Hematopoietic multipotent progenitor cell treated with erythropoietin and hydrocortisone succinate and interleukin-3 and kit ligand, for 17 days (in vitro differentiated cells): ENCODE measurements around the gene MRPL55.

Experiments used
- DNase-seq: peaks from one replicate; pipeline ENCODE4 v3.0.0-alpha.2; 2015; ENCODE audit warnings: low spot score

MRPL55 gene

DNA sequence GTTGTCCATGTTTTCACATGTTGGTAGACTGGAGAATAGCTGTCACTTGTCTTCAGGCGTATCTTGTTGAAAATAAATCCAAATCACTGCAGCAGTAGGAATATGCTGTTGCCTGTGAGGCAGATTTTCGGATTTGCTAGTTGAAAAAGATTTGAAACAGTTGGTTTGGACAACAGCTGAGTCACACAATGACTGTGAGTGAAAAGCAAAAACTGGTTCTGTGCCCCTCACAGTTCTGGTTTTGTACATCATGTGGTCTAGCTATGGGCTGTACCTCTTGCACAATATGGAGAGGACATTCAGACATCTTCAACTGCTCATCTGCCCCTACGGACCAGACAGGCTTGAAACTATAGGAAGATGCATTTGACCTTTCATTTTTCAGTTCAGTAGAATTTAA is 24.8 kb downstream of the MRPL55 start:
- peak; percentile 48 for DNase-seq

DNA sequence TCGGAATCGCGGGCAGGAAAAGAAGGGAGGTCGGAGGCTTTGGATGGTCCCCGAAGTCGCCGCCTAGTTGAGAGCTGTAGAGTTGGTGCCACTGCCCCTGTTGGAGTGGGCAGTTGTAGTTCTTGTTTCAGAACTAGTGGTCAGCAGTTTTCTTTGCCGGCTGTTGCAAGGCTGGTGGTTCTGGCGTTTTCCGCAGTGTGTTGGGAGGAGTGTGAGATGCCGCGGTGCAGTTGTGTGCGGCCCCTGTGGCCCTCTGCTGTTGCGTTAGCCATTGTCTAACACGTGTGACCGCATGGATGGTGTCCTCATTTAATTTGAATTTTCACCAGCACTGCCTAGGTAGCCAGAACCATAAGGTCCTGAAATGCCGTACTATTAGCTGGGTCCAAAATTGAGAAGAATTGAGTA is 25.2 kb downstream of the MRPL55 start:
- peak; percentile 31 for DNase-seq

DNA sequence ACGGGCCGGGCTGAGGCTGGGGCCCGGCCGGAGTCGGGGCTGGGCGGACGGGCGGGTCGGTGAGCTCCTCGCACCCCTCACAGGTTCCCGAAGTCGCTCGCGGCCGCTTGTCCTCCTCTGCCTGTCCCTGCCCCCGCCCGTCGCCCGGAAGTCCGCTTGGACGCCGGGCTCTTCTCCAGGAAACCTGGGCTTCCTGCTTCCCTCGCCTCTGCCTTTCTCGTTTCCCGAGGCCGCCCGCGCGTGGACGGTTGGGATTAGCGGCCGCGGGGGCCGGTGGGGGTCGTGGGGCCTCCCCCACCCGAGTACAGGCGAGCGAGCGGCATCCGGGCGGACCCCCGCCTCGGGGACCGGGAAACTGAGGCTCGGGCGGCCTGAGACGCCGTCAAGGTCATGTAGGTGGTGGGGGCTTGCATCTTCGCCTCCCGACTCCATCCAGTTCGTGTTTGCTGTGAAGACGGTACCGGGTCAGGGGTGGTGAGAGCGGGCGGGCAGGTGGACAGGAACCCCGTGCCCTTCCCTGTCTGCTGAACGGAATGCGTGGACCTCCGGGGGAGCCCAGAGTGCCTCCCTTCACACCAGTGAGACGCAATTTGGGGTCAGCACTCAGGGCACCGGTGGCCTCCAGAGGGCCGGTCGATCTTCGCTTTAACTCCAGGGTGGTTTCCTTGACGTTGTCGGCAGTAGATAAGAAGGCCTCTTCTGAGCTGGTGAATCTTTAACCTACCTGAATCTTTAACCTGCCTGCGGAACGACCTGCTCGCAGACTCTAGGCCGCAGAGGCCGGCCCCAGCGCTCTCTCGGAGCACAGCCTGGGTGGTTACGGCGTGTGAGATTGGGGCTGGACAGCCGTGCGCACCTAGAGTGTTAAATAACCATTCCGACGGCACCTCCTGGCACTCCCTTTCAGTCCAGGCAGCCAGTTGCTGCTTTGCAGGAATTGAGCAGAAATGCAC is 25.9 kb downstream of the MRPL55 start:
- peak; percentile 74 for DNase-seq

DNA sequence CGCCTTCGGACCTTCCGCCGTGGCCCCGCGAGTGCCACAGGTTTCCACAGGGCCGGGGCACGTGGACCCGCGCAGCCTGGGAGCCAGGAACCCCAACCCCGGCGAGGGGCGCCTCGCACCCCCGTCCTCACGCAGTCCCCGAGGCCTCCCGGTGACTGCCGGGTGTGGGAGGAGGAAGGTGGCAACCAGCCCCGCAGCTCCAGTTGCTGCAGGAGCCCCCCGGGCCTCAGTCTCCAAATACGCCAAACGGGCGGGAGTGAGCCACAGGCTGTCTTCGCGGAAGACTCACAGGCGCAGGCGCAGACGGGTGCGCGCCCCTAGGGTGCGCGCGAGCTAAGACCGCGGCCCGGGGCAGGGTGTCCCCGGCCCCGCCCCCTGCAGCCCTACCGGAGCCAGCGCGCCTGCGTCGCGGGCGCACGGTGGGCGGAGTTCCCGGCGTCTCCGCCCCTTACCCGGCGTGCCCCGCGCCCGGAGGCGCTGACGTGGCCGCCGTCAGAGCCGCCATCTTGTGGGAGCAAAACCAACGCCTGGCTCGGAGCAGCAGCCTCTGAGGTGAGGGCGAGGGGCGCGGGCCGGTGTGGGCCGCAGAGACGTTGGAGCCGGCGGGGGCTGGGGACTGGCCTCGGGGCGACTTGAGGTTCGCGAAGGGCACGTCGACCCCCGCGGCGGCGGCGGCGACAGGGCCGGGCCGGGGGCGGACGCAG is 26.7 kb downstream of the MRPL55 start, which contains the start of gene ARF1:
Gene ARF1 (plus strand): TSS at position 495 of the 704 bp plus-strand sequence. CDS start 14,407 bp downstream, outside the sequence.
- DNase-seq, result peak; percentile 97

DNA sequence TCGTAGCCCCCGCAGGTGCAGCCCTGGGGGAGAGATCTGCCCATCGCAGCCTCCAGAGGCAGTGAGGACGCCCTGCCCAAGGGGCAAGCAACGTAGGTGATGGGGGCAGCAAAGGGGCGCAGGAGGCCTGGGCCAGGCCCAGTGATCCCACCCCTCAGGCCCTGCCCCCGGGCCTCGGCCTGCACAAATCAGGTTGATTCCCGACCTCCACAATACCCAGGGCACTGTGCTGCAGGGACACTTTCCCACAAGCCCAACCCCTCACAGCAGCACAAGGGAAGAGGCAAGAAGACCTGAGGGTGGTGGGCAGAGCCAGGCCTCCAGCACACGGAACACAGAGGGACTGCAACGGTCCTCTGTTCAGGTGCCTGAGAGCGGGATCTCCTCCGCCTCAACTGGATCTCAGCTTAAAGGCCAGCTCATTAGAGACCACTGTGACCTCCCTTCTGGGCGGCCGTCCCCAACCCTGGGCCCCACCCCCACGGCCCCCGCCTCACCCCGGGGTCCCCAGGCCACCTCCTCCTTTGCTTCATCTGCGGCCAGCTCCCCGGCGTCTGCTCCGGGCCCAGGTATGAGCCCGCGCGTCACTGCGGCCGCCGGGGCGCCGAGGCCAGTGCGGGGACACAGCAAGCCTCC is 27.4 kb downstream of the MRPL55 start:
- no peak for DNase-seq

DNA sequence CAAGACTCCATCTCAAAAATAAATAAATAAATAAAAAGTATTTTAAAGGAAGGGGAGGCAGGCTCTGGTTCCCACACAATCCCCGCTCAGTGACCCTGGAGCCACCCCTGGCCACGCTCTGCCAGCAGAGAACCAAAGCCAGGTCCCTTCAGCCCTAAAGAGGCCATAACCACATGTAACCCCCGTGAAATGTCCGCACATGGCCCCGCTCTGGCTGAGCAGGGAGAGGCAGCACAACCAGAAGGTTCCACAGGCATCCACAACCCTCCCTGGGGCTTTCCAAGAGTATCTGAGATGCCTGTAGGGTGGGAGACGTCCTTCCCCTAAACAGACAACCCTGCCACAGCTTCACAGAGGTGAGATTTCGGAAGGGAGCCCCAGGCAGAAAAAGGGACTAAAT is 28.0 kb downstream of the MRPL55 start:
- no peak for DNase-seq

DNA sequence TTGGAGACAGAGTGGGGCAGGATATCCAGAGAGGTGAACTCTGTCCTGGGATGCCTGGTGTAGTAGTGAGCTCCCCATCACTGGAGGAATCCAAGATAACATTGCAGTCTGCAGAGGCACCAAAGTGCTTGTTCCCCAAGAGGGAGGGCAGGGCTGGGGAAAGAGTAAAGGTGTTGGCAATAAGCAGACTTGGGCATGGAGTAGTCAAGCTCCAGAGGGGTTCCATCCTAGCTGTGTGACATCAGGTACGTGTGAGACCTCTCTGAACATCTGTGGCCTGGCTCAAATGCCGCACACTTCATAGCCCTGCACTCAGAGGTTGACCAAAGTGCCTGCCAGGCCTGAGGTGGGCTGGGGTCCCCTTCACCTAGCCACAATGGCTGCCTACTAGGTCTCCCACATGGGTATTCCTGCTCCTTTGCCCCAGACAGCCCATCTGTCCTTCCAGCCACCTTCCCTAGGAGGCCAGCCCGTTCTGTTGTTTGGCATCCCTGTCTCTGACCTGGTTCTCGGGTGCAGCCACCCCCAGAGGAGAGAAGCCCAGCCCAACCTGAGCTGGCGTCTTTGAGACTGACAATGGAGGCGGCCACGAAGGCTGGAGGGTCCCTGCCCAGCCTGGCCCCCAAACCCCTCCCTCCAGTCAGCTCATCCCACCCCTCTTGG is 29.4 kb downstream of the MRPL55 start:
- DNase-seq, result no peak

DNA sequence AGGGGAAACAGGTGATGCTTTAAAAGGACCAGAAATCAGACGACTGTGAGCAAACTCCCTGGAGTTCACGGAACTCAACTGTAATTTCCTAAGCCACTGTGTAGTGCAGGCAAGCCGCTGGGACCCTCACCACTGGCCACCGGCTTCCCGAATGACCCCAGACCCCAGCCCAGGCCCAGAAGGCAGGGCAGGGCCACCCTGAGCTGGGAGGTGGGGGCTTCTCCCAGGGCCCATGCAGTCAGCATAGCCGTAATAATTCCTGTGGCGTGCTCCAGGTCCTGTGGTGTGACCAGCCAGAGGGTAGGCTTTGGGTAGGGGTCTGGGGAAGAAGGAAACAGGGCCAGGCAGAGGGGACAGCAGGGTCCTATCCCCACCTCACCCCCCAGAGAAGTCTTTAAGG is 30.1 kb downstream of the MRPL55 start:
- no peak for DNase-seq

DNA sequence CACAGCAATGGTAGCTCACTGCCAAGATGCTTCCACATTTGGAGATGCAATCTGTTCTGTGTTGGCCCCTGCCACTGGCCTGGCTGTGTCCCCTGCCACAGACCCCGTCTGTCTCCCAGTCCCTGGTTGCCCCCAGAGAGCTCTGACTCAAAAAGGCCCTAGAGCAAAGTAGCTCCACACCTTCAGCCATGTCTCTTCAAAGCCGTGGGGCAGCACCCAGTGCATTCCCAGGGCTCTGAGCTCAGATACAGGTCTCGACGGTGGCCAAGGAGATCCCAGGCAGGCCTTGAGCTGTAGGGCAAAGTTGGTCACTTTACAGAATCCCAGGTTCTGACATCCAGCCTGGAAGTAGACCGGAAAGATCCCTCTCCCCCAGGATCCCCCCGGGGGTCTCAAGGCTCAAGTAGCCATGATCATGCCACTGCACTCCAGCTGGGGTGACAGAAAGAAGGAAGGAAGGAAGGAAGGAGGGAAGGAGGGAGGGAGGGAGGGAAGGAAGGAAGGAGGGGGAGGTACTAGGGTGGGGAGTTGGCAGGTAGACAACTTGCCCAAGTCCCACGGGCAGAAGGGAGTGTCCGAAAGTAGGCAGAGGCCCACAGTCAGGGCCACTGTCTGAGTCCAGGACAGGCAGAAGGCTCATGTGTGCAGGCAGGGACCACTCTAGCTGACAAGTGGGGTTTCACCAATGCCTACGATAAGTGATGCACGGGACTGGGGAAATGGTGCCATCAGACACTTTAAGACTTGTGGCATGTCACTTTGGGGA is 31.4 kb downstream of the MRPL55 start:
- DNase-seq, result no peak

DNA sequence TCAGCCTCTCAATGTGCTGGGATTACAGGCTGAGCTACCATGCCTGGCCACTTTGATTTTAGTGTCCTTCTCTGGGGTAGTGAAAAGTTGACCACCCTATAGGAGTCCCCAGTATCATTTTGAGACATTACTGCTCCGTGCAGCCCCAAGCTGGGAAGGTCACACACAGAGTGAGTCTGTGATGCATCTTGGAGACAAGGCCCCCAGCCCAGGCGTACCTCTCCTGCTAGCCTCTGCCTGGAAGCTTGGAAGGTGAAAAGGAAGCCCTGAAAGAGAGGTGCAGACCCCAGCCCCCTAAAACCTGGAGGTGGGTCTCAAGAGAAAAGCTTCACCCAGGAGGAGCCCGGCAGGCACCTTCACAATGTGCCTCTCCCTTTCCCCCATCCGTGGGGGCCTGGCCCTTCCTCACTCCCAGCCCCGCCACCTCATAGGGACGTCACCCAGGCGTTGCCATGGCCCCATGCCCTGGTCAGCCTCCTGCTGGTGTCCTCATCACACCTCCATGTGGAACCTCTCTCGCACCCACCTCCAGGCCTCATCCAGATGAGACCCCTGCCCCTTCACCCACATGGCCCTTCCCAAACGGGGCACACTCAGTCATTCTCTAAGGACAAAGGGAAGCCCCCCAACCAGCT is 32.2 kb downstream of the MRPL55 start:
- DNase-seq, result no peak

DNA sequence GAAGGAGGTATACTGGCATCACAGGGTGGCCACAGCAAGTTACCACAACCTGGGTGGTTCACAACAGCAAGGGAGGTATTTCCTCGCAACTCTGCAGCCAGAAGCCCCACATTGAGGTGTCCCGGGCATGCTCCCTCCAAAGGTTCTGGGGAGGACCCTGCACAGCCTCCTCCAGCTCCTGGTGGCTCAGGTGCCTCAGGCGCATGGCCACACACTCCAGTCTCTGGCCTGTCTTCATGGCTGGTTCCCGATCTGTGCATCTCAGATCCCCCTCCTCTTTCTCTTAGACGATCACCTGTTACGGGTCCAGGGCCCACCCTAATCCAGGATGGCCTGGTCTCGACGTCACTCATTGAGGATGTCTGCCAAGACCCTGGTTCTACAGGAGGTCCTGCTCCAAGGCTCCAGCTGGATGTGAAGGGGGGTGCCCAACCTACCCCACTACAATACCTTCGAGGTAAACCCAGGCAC is 33.3 kb downstream of the MRPL55 start:
- DNase-seq, result no peak

DNA sequence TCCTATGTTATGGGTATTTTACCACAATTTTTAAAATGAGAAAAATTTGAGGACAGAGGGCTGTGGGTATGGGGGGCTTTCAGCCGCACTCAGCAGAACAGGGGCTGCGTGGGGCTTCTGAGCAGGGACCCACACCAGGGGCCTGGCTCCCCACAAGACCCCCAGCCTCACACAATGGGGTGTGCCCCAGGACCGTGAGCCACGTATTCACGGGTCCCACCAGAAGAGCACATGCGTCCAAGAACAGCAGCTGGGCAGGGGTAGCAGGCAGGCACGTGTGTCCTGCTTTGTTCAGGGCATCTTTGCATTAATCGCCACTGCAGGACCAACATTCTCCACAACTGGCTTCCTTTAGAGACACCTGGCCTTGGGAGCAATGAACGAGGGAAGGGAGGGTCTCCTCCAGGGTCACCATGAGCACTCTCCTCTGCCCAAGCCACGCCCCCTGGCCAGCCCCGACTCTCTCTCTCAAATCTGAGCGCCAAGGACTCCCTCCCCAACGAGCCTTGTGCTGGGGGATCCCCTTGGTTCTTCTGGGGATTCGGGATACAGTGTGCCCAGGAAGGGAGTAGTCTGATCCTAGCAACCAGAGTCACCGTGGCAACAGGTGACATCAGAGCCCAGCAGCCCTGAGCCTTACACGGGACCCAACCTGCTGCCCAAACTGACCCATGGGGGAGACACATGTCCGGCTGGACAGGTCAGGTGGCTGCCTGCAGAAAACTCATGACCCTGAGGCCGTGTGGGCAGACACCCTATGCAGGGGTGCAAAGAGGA is 34.0 kb downstream of the MRPL55 start:
- DNase-seq, result no peak

DNA sequence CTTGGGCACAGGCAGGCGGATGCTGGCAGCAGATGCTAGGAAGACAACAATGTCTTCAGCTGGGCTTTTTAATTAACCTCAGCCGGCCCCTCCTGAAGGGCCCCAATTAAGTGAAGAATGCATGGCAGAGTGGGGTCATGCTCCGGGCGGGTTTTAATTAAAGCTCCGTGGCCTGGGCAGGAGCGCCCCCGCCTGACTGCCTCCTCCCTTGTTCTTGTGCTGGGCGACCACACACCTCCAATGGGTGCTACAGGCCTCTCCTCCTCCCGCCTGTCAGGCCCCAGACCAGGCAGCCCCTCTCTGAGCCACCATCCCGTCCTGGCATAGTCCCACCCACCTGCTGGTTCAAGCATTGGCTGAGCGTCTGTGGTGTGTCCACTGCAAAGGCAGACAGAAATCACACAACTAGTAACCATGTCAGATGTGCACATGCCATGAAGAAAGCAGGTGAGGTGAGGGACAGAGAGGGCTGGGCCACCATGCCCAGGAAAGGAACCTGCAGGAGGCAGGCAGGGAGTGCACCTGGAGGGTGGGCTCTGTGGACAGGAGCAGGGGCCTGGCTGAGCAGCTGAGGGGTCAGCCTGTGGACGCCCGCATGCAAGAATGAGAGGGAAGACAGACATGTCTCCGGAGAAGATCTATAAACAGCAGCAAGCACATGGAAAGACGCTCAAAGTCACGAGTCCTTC is 35.1 kb downstream of the MRPL55 start:
- DNase-seq, result no peak

DNA sequence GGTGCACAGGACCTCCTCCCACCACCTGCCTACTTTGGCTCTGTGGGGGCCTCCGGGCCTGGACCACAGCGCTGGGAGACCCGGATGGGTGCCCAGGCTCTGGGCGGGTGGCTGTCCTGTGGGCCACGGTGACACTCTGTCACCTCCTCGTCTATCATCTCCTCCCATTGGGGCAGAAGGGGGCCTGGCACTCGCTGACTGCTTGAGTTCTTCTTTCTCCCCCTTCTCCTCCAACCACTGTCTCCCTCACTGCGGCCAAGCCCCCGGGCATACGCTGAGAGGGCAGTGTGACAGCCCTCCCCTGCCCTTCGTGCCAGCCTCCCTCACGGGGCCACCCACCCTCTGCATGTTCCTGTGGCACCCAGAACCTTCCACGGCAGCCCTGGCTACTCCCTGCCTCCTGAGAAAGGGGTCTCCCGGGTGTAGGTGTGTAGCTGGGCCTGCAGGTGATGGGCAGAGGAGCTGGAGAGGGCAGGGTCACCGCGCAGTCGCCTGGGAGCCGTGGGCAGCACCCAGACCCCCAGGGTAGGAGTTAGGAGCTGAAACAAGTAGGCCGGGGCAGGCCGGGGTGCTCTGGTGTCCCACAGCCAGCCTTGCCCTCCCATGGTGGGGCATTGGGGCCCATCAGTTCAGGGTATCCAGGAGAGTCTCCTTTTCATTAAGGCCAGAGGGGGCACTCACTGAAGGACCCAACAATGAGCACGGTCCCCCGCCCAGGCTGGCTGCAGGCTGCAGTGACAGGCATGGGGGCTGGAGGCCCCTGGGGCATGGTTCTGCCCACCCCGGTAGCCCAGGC is 35.8 kb downstream of the MRPL55 start:
- DNase-seq, result no peak

DNA sequence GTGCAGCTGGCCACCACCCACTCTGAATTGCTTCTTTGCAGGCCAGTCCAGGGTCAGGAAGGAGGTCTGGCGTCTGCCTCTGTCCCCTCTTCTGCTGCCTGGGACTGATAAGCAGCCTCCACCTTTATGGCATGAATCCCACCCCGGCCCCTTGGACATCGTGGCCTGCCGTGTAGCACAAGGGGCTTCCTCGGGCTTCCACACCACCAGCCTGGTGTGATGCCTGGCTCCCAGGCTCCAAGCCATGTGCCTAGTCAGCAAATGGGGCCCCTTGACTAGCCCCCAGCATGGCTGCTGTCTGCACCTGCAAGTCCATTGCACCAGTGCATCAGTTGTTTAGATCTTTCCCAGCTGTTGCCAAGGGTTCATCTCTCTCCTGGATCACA is 36.4 kb downstream of the MRPL55 start:
- DNase-seq, result no peak

DNA sequence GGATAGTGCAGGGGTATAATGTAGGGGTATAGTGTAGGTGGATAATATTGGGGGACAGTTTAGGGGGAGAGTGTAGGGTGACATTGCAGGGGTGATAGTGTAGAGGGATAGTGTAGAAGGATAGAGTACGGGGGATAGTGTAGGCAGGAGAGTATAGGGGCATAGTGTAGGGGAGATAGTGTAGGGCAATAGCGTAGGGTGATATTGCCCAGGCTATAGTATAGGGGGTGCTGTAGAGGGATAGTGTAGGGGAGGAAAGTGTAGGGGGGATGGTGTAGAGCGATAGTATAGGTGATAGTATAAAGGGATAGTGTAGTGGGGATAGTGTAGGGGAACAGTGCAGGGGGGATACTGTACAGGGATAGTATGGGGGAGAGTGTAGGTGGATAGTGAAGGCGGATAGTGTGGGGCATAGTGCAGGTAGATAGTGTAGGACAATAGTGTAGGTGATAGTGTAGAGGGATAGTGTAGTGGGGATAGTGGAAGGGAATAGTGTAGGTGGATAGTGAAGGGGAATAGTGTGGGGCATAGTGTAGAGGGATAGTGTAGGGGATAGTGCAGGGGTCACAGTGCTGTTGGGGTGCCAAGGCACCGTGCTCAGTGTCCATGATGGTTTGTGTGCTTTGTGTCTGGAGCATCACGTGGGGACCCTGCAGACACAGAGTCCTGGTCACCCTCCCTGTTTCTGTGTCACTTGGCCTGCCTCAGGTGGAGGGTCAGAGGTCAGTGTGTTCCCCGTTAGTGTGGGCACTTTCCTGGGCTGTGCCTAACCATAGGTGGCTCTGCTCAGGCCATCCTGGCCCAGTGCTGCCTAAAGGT is 37.1 kb downstream of the MRPL55 start:
- DNase-seq, result no peak

DNA sequence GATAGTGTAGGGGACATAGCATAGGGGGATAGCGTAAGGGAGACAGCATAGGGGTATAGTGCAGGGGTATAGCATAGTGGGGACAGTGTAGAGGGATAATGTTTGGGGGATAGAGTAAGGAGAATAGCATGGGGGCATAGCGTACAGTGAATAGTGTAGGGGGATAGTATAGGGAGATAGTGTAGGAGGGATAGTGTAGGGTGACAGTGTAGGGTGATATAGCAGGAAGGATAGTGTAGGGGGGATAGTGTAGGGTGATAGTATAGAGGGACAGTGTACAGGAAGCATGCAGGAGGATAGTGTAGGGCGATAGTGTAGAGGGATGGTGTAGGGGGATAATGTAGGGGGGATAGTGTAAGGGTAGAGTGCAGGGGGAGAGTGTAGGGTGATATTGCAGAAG is 38.2 kb downstream of the MRPL55 start:
- no peak for DNase-seq

DNA sequence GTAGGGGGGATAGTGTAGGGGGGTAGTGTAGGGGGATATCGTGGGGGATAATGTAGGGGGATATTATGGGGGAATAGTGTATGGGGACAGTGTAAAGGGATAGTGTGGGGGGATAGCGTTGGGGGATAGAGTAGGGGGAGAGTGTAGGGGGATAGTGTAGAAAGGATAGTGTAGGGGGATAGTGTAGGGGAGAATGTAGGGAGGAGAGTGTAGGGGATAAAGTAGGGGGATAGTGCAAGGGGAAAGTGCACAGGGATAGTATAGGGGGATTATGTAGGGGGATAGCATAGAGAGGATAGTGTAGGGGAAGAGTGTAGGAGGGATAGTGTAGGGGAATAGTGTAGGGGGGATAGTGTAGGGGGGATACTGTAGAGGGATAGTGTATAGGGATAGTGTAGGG is 38.9 kb downstream of the MRPL55 start:
- DNase-seq, result no peak
